HepG2 (cell line): ENCODE data around the gene SEZ6. TPM values are rescaled to one million over a fixed set of nuclear protein-coding genes. Genes with fewer than 3 reads are reported as not detected.

Experiments used
- ATAC-seq: fragments of 200-7000 bp; cut with Tn5 transposase; 3 replicates; pipeline ENCODE4 v1.9.1; 2020; ENCODE audit warnings: mild to moderate bottlenecking, moderate library complexity
- BruUV-seq: library from RNA; stranded (reverse); fragments of 400-500 nt; replicated peaks from 2 replicates; lab custom pipeline; 2021; lab: Mats Ljungman, UMichigan
- CTCF ChIA-PET: fragments of 300-600 bp; formaldehyde crosslinking; extraction: SDS; loops from one replicate; lab custom pipeline; 2021; ENCODE audit warnings: low total read pairs, inconsistent platforms, low intra/inter-chr PET ratio; lab: Yijun Ruan, JAX
- POLR2A ChIA-PET: fragments of 350-600 bp; sonication (Branson Sonifier 250); formaldehyde crosslinking; loops from one replicate; lab custom pipeline; 2020; ENCODE audit warnings: antibody characterized with exemption, inconsistent platforms; lab: Yijun Ruan, JAX
- DNase-seq: peaks from one replicate; pipeline ENCODE4 v3.0.0-alpha.2; 2015; ENCODE audit warnings: low spot score
- FAIRE-seq: peaks from 3 replicates; lab custom pipeline; 2011; peaks lifted over from hg19 to GRCh38; lab: Jason Lieb, UNC
- H2AFZ ChIP-seq: one replicate; pipeline ENCODE4 v1.6.1; 2011; ENCODE audit warnings: low read length, inconsistent platforms
- H3K27ac ChIP-seq: fragments of 300-600 bp; 3 replicates; pipeline ENCODE4 v1.8.0; 2011; ENCODE audit warnings: mixed run types, mild to moderate bottlenecking, mixed read lengths, low read length, inconsistent platforms; ENCODE audit not compliant: insufficient read depth; ENCODE audit errors: extremely low read length
- H3K27me3 ChIP-seq, 2 experiments: fragments of 200-600 bp in 1 of 2; 2 replicates in 1 of 2; 3 replicates in 1 of 2; pipeline versions ENCODE4 v1.6.0 to v1.8.0; 2011; ENCODE audit warnings: low read length in 2 of 2, mild to moderate bottlenecking in 2 of 2, moderate library complexity in 2 of 2, inconsistent platforms in 1 of 2; ENCODE audit not compliant: insufficient read depth in 2 of 2, control insufficient read depth in 1 of 2
- H3K36me3 ChIP-seq, 2 experiments: fragments of 200-600 bp in 1 of 2; replicated peaks in 1 of 2; 2 replicates in 1 of 2; 3 replicates in 1 of 2; pipeline versions ENCODE4 v1.5.1 to v1.8.0; 2011; ENCODE audit warnings: low read length in 2 of 2, inconsistent platforms in 1 of 2; ENCODE audit not compliant: insufficient read depth in 2 of 2, control insufficient read depth in 1 of 2
- H3K4me1 ChIP-seq: 2 replicates; pipeline ENCODE4 v1.5.1; 2012; ENCODE audit warnings: low read length, inconsistent platforms; ENCODE audit not compliant: insufficient read depth
- H3K4me2 ChIP-seq: 2 replicates; pipeline ENCODE4 v1.6.0; 2011; ENCODE audit warnings: low read depth, low read length, inconsistent platforms
- H3K4me3 ChIP-seq, 3 experiments: fragments of 200-600 bp in 1 of 3; sonication (generic), shearing (Covaris generic) in 1 of 3; replicated peaks in 1 of 3; 2 replicates each; pipeline ENCODE4 v1.5.1; 2011 to 2016; ENCODE audit warnings: low read length in 3 of 3, inconsistent platforms in 2 of 3, low read depth in 2 of 3, mild to moderate bottlenecking in 2 of 3, control low read depth in 1 of 3, mixed read lengths in 1 of 3; ENCODE audit not compliant: insufficient read depth in 1 of 3
- H3K79me2 ChIP-seq: one replicate; pipeline ENCODE4 v1.6.1; 2011; ENCODE audit warnings: low read length, inconsistent platforms; ENCODE audit not compliant: insufficient read depth
- H3K9ac ChIP-seq: 2 replicates; pipeline ENCODE4 v1.6.0; 2011; ENCODE audit warnings: mild to moderate bottlenecking, low read depth, low read length, inconsistent platforms; ENCODE audit not compliant: insufficient read depth
- H3K9me3 ChIP-seq: 2 replicates; pipeline ENCODE4 v1.5.1; 2012; ENCODE audit warnings: mild to moderate bottlenecking, low read length
- H4K20me1 ChIP-seq: 2 replicates; pipeline ENCODE4 v1.6.0; 2011; ENCODE audit warnings: inconsistent platforms, mild to moderate bottlenecking, low read length, moderate library complexity; ENCODE audit not compliant: insufficient read depth
- AGO2 ChIP-seq: fragments of 200-400 bp; formaldehyde crosslinking; optimal IDR thresholded peaks from 2 replicates; pipeline ENCODE3; 2017; ENCODE audit warnings: mild to moderate bottlenecking, low read depth, low read length, moderate library complexity
- CREM ChIP-seq, 2 experiments: sonication (generic) in 1 of 2; formaldehyde crosslinking in 1 of 2; IDR thresholded peaks; 2 replicates each; pipeline versions ENCODE4 v1.4.0 to v1.6.1; 2016 to 2020; ENCODE audit warnings: antibody characterized with exemption in 1 of 2, mild to moderate bottlenecking in 1 of 2, missing genetic modification reagents in 1 of 2
- GLI4 ChIP-seq: sonication (generic); formaldehyde crosslinking; IDR thresholded peaks from 2 replicates; pipeline ENCODE4 v1.5.1; 2020; ENCODE audit warnings: missing genetic modification reagents, mild to moderate bottlenecking, moderate library complexity, borderline replicate concordance
- U2AF1 ChIP-seq: fragments of 200-400 bp; formaldehyde crosslinking; optimal IDR thresholded peaks from 2 replicates; pipeline ENCODE3; 2017; ENCODE audit warnings: mild to moderate bottlenecking, low read depth, low read length
- ZNF224 ChIP-seq: sonication (generic); formaldehyde crosslinking; IDR thresholded peaks from 2 replicates; pipeline ENCODE4 v1.5.0; 2020; ENCODE audit warnings: mild to moderate bottlenecking, missing genetic modification reagents
- WGBS: methylation state at CpG from one replicate; pipeline ENCODE4 v1.1.6; 2017; ENCODE audit warnings: low lambda C conversion rate; 5-methylcytosine and 5-hydroxymethylcytosine counted together
- in situ Hi-C: cut with HindIII; loops from 2 replicates; pipeline ENCODE4 v1.10.0; 2017; ENCODE audit warnings: low pct_unique_long_range_greater_than_20kb; ENCODE audit not compliant: extremely low pct_ligation_motif_present
- intact Hi-C: fragments of 100-400 bp; cut with micrococcal nuclease; formaldehyde crosslinking; loops from one replicate; pipeline ENCODE4 v1.10.0; 2022; ENCODE audit not compliant: unreplicated experiment
- polyA plus RNA-seq, 8 experiments: library from polyadenylated mRNA; depleted of rRNA in 3 of 8; stranded (reverse) in 7 of 8; unstranded in 1 of 8; fragments of >200 nt; fragmentation: Illumina TruSeq in 4 of 8; extraction: Trizol in 4 of 8; gene quantifications; 2 replicates each; pipeline versions ENCODE4 v1.2.1 to v1.2.3, GENCODE V29; 2011 to 2016; ENCODE audit warnings: low read depth in 4 of 8, missing spikeins in 1 of 8, mixed read lengths in 1 of 8; ENCODE audit not compliant: insufficient read depth in 1 of 8
- total RNA-seq, 5 experiments: library from RNA; depleted of rRNA; stranded (reverse); fragments of >200 nt; fragmentation: Illumina TruSeq; extraction: Trizol; gene quantifications; 2 replicates each; pipeline ENCODE4 v1.2.3, GENCODE V29; 2016; ENCODE audit warnings: low read depth in 1 of 5
- TF ChIP-seq, protein P1 (sequence below): sonication (generic); formaldehyde crosslinking; IDR thresholded peaks from 2 replicates; pipeline ENCODE4 v1.4.0; 2020; ENCODE audit warnings: mild to moderate bottlenecking, missing genetic modification reagents
- TF ChIP-seq, protein P2 (sequence below): sonication (generic); formaldehyde crosslinking; IDR thresholded peaks from 2 replicates; pipeline ENCODE4 v1.9.0; 2021; ENCODE audit warnings: missing genetic modification reagents, borderline replicate concordance

Gene SEZ6
- total and polyA plus RNA-seq, 2 of the 13 experiments (the other 11 are each of a cell fraction or from before 2014, with no cell fraction given), result not detected

DNA sequence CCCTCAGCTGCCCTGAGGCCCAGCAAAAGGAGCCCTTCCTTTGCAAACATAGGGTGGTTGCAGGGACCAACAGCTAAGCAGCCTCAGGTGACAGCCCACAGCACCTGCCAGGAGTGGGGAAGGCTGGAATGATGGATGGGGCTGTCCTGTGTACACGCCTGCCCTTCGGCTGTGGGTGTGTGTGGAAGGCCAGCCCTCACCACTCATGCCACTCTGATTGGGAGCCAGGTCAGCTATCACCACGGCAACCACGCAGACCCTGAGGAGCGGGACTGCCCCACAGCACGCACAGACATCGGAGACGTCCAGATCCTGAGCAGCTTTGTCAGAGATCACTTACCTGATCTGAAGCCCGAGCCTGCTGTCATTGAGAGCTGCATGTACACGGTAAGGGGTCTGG lies 49.0 kb upstream of the SEZ6 start:
- CTCF ChIA-PET, result no interaction called here
- Histone ChIP-seq H3K9ac (no peak overlapping the region), H3K9me3 (no peaks in the 10 kb centered on the region), H3K4me3 (no peak overlapping the region)
- BruUV-seq, result no TSS peak
- in situ Hi-C loops, result no loop called here
- no peak for FAIRE-seq
- TF ChIP-seq CREM (IDR thresholded peaks at IDR 0.05), result no peak
- no peak for TF ChIP-seq CREM (CRISPR knock-in tag; IDR thresholded peaks at IDR 0.05)
- TF ChIP-seq ZNF224 (CRISPR knock-in tag), result no peak
- TF ChIP-seq, protein P1, sequence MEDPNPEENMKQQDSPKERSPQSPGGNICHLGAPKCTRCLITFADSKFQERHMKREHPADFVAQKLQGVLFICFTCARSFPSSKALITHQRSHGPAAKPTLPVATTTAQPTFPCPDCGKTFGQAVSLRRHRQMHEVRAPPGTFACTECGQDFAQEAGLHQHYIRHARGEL (CRISPR knock-in tag), result no peak
- no peak for TF ChIP-seq U2AF1
- no peak for TF ChIP-seq GLI4
- TF ChIP-seq AGO2, result peak; percentile 80
- TF ChIP-seq, protein P2, sequence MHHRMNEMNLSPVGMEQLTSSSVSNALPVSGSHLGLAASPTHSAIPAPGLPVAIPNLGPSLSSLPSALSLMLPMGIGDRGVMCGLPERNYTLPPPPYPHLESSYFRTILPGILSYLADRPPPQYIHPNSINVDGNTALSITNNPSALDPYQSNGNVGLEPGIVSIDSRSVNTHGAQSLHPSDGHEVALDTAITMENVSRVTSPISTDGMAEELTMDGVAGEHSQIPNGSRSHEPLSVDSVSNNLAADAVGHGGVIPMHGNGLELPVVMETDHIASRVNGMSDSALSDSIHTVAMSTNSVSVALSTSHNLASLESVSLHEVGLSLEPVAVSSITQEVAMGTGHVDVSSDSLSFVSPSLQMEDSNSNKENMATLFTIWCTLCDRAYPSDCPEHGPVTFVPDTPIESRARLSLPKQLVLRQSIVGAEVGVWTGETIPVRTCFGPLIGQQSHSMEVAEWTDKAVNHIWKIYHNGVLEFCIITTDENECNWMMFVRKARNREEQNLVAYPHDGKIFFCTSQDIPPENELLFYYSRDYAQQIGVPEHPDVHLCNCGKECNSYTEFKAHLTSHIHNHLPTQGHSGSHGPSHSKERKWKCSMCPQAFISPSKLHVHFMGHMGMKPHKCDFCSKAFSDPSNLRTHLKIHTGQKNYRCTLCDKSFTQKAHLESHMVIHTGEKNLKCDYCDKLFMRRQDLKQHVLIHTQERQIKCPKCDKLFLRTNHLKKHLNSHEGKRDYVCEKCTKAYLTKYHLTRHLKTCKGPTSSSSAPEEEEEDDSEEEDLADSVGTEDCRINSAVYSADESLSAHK, result no peak
- TF ChIP-seq, all 625 proteins: peak for 1
- ATAC-seq, result no peak
- 100% methylated on average over 1 of the region's 10 CpGs for WGBS
- intact Hi-C loops, result no loop called here
- Histone ChIP-seq H4K20me1 (no peaks in the 10 kb centered on the region), H3K4me2 (no peak overlapping the region), H2AFZ (no peak overlapping the region), H3K36me3 (peaks cover 26 to 55% of the 10 kb centered on the region in 2 experiments), H3K27me3 (no peaks in the 10 kb centered on the region), H3K27ac (no peak overlapping the region), H3K4me1 (no peaks in the 10 kb centered on the region; the same call in 1 of the 2 replicates), H3K79me2 (no peaks in the 10 kb centered on the region)
- POLR2A ChIA-PET, result no interaction called here
- no peak for DNase-seq
